Left ventricle myocardium superior (tissue), 1 donor: ENCODE data around the gene ZMIZ1. TPM values are rescaled to one million over a fixed set of nuclear protein-coding genes. Genes with fewer than 3 reads are reported as not detected.

Source experiments
- ATAC-seq: fragments of 200-7000 bp; cut with Tn5 transposase; one replicate; pipeline ENCODE4 v1.9.1; 2020; ENCODE audit warnings: mild to moderate bottlenecking, moderate library complexity
- DNase-seq: peaks from one replicate; pipeline ENCODE4 v3.0.0-alpha.2; 2020
- intact Hi-C: fragments of 100-400 bp; cut with micrococcal nuclease; formaldehyde crosslinking; loops from one replicate; pipeline ENCODE4 v1.11.0; 2022
- total RNA-seq: library from RNA; stranded (reverse); fragmentation: NEBNext Ultra II Directional; extraction: Animal tissue kit (Norgen Biotek cat#: 25700); gene quantifications from one replicate; pipeline ENCODE4 v1.2.1, GENCODE V29; 2021
- donor health status: DM: no; HTN: yes; CAD: no; lungs with severe emphysema.

ZMIZ1 gene
- total RNA-seq, 1 donor from 2014 or later, result 49.5 TPM

- ATAC-seq (no peak), DNase-seq (no peak)
- intact Hi-C loops, result no loop called here
These were observed 99.4 kb downstream of the ZMIZ1 start for GRCh38 chr10:79168210-79168609.

DNA sequence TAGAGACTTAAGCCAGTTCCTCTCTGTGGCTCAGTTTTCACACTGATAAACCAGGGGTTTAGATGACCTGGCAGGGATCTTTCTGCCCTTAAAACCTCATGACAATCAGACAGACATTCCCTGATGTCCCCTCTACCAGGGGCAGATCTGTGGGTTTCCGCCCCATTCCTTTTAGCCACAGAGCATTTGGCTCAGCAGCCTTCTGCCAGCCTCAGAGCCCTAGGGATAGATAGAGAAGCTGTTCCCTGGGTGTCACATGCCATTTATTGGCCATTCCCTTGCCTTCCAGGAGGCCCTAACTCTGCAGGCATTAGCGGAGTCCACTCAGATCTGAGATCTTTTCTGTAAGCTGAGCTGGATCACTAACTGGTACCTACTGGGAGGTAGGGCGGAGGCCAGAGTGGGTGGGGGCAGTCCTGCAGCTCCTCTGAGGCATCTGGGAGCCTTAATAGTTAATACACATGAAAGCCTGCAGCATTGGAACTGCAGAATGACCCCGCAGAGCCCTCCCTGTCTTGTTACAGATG, 101.5 kb downstream of the ZMIZ1 start:
- intact Hi-C loops, result no loop called here
- no peak for ATAC-seq
- no peak for DNase-seq

DNA sequence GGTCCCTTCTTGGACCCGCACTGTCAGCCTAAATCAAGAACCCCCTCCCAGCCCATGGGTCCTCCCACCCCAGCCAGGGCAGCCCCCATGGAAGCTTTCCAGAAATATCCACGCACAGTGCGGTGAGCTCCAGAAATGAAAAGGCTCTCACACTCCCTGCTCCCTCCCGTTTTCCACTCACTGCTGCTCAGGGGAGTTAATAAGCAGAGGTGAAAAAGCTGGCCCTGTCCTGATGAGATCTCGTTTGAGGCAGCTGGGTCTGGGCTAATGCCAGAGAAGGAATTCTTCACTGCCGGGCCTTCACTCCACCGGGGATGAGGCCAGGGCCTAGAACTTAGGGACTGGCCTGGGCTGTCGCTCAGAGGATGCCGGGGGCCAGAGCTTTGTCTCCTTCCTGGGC, 102.2 kb downstream of the ZMIZ1 start:
- intact Hi-C loops, result no loop called here
- DNase-seq (no peak), ATAC-seq (no peak)

DNA sequence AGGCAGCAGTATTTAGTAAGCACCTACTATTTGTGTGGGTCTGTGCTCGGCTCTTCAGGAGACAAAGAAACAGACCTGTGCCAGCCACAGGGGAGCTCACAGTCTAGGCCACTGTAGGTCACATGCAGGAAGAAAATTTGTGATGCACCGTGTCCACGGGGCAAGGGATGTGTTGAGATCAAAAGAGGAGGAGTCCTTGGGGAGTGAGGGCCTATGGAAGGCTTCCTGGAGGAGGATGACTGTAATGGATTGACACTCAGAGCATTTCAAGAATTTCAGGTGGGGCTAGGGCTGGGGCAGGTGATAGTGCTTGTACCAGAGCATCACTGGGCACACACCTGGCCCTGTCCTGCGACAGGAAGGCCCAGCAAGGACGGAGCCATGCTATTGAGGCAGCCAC, 102.7 kb downstream of the ZMIZ1 start:
- intact Hi-C loops, result no loop called here
- no peak for DNase-seq
- no peak for ATAC-seq

DNA sequence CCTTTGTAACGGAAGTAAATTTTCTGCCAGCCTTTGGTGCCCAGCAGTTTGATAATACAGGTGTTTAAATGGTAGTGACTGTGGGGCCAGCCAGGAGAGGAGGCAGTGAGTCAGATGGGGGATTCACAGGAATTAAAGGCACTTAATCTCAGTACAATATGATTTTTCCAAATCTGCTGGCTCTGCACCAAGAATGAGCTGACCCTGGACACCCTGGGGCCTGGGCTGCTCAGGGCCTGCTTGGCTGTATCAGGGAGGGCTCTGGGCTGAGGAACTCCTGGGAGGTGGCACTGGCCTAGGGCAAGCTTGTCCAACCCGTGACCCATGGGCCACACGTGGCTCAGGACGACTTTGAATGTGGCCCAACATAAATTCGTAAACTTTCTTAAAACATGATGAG, 104.1 kb downstream of the ZMIZ1 start:
- ATAC-seq (no peak), DNase-seq (no peak)
- intact Hi-C loops, result no loop called here

DNA sequence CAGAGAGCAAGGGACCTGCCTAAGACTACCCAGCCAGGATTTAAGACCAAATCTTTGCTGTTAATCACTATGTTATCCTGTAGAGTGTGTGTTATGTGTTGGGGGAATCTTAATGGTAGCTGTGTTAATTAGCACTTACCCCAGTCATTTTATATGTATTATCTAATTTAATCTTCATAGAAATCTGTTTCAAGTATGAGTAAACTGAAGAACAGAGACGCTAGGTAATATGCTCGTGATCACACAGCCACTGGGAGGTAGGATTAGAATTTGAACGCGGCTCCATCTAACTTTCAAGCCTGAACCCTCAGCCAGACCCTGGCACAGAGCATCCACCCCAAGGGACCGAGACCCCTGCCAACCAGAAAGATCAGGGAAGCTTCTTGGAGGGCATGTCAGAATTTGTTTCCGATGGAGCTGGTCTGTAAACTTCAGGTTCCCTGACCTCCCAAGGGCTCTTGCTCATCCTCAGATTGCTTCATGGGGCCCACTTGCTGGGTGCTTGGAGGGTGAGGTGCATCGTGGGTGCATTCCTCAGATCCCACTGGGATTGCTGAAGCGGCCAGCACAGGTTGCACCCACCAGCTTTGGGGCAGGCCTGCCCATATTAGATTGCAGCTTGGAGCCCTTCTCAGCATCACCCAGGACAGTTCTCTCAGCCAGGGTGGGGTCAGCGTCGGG, 105.0 kb downstream of the ZMIZ1 start:
- intact Hi-C loops, result no loop called here
- ATAC-seq (no peak), DNase-seq (no peak)

DNA sequence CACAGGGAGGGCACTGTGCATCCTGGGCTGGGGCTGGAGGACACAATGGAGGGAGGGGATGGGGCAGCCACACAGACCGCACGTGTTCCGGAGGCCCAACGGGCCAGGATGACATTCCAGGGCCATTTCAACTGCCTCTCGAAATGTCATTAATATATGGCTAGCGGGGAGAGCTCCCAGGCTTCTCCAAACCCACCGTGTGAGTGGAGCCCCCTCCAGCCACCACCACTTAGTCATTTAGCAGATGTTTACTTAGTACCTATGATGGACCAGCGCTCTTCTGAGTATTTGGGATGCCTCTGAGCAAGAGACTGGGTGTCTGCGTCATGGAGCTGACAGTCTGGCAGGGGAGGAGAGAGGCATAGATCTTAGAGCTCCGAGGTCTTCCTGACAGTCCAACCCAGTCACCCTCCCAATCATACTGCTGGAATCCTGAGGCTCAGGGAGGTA, 107.3 kb downstream of the ZMIZ1 start:
- DNase-seq (no peak), ATAC-seq (no peak)
- intact Hi-C loops, result no loop called here

DNA sequence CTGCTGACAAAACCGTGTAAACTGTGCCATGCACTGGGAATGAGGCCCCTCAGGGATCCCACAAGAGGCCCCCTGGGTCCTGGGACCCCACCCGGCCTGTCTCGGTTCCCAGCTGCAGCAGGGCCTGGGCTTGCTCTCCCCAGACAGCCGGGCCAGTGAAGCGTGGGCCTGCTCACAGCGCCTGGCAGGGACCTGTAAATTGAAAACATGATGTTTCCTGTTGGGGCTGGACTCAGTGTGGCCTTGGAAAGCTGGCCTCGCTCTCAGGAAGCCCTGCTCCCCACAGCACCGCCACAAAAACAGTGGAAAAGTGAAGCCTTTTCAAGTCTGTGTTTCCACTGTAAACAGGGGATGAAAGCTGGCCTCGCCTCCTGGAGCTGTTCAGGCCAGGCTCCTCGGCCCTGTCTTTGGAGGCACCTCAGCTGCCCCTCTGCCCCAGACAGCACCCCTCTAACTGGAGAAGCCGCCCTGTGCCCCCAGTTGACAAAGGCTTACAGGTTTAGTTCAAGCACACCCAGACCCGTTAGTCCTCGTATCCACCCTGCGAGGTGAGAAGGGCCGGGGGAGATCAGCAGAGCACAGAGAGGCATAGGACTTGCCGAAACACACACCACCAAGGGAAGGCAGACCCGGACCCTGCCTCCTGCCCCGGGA, 108.3 kb downstream of the ZMIZ1 start:
- ATAC-seq (peak; percentile 49), DNase-seq (peak; percentile 65)
- intact Hi-C loops, result no loop called here

- ATAC-seq (no peak), DNase-seq (no peak)
- intact Hi-C loops, result no loop called here
These were observed 109.4 kb downstream of the ZMIZ1 start for GRCh38 chr10:79178070-79178576.

- ATAC-seq, result peak; percentile 41
- DNase-seq, result peak; percentile 67
- intact Hi-C loops, result no loop called here
These were observed 109.9 kb downstream of the ZMIZ1 start for GRCh38 chr10:79178614-79179163.

- ATAC-seq (no peak), DNase-seq (no peak)
- intact Hi-C loops, result no loop called here
These were observed 110.6 kb downstream of the ZMIZ1 start for GRCh38 chr10:79179164-79179956.

DNA sequence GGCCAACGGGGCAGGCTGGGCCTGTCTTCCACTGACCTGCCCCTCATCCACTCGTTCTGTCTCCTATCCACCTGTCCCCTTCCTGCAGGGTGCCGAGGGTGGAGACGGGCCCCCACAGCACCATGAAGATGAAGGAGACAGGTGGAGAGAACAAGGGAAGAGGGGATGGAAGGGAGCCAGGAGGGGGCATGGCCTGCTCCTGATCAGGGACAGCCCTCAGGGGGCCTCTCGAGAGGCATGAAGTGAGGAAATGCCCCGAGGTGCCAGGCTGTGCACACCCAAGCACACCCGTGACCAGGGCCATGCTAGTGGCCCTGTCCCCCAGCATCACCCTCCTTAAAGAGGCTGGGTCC, 111.2 kb downstream of the ZMIZ1 start:
- ATAC-seq, result no peak
- intact Hi-C loops, result loop anchor here (10.0 kb wide), 1 partner anchor 105 kb away; no protein-coding TSS in a partner anchor

GRCh38 chr10:79180414-79181221, 111.9 kb downstream of the ZMIZ1 start:
- no peak for ATAC-seq
- peak; percentile 18 for DNase-seq
- intact Hi-C loops, result loop anchor here (10.0 kb wide), 1 partner anchor 106 kb away; no protein-coding TSS in a partner anchor

More for the DNA sequence above, 111.2 kb downstream of the ZMIZ1 start:
- no peak for DNase-seq

DNA sequence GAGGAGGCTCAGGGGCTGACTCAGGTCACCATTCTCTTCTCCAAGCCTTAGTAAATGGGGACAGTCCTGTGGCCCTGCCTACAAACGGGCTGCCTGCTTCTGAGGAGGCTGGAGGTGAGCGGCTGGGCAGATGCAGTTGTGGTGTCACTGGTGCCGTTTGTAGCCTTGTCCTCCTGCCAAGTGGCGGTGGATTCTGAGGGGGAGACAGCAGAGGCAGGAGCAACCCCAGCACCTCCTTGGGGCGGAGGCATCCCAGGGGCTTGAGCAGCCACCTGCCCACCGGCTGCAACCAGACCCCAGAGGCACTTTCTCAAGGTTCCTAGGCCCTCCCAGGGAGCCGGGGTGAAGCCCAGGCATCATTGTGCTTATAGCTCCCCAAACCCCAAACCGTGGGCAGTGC, 112.5 kb downstream of the ZMIZ1 start:
- ATAC-seq (no peak), DNase-seq (peak; percentile 26)
- intact Hi-C loops, result loop anchor here (10.0 kb wide), 1 partner anchor 106 kb away; no protein-coding TSS in a partner anchor

DNA sequence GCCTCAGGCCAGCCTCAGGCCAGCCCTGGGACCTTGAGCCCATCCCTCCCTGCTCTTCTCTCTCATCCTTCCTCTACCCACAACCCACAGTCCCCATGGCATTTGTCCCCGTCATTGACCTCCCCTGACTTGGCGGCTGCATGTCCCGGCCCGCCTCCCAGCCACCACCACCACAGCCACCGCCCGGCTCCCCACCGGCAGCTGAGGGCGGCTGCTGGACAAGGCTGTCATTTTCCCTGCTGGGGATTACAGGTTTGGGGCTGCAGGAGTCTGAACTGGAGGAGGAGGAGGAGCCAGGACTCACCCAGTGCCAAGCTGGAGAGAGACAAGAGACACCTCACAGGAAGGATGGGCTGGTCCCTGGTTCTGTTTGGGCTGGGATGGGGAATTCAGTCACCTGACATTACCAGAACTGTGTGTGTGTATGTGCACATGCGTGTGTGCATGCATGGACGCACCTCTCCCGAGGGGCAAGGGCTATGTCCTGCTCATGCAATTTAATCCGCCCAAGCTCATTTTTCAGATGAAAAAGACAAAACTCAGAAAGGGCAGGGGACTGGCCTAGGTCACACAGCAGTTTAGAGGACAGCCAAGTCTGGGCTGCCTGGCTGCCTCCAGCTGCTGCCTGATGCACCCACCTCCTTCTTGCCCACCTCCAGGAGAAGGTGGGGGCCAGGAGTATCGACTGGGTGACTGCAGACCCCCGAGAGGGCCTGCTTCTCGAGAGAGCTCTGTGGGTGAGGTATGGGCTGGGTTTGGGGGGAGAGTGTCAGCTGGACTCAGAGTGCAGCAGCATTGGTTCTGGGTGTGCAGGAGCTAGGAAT, 113.1 kb downstream of the ZMIZ1 start:
- intact Hi-C loops, result loop anchor here (10.0 kb wide), 1 partner anchor 107 kb away; no protein-coding TSS in a partner anchor
- DNase-seq (peak; percentile 50), ATAC-seq (peak; percentile 29)

DNA sequence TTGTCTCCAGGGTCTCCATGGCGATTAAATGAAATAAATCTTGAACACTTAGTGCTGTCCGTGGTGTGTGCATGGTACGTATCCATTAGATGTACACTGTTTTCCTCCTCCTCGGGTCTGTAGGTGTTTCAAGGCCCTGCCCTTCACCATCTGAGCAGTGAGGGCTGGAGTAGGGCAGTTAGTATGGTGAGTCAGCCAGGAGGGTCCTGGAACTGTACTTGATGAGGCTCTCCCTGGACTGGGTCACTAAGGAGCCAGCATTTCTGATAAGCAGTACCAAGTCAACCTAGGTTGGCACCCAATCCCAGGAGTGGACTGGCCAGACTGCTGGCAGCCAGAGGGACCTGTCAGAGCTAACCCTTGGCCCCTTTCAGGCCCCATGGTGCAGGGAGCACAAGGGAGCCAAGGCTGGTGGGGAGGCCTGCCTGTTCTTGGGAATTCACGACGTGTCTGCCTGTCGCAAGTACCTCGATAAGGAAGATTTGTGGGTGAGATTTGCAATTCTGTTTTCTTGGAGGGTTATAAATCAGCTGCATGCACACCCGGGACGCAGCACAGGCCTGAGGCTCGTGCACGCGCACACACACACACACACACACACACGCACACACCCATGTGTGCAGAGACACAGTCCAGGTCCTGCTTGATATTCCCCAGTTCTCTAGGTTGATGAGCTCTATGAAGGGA, 114.2 kb downstream of the ZMIZ1 start:
- DNase-seq (peak; percentile 39), ATAC-seq (peak; percentile 30)
- intact Hi-C loops, result loop anchor here (10.0 kb wide), 1 partner anchor 108 kb away; no protein-coding TSS in a partner anchor

DNA sequence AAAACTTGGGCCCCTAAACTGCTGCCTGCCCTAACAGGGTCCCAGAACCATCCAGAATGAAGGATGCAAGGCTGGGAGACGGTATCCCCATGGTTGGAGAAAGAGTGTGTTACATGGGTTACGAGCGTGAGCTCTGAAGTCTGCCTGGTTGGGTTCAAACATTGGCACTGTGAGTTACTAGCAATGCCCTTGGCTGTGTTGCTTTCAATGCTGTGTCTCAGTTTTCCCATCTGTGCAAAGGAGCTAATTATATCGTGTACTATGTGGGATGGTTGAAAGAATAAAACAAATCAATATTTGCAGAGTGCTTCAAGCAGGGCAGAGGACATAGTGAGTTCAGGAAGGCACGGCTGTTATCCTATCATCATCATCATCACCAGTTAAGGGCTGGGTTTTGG, 114.7 kb downstream of the ZMIZ1 start:
- no peak for ATAC-seq
- intact Hi-C loops, result loop anchor here (10.0 kb wide), 1 partner anchor 109 kb away; no protein-coding TSS in a partner anchor
- no peak for DNase-seq
